ENCODE data around the gene WIPF2.

WIPF2 gene

DNA sequence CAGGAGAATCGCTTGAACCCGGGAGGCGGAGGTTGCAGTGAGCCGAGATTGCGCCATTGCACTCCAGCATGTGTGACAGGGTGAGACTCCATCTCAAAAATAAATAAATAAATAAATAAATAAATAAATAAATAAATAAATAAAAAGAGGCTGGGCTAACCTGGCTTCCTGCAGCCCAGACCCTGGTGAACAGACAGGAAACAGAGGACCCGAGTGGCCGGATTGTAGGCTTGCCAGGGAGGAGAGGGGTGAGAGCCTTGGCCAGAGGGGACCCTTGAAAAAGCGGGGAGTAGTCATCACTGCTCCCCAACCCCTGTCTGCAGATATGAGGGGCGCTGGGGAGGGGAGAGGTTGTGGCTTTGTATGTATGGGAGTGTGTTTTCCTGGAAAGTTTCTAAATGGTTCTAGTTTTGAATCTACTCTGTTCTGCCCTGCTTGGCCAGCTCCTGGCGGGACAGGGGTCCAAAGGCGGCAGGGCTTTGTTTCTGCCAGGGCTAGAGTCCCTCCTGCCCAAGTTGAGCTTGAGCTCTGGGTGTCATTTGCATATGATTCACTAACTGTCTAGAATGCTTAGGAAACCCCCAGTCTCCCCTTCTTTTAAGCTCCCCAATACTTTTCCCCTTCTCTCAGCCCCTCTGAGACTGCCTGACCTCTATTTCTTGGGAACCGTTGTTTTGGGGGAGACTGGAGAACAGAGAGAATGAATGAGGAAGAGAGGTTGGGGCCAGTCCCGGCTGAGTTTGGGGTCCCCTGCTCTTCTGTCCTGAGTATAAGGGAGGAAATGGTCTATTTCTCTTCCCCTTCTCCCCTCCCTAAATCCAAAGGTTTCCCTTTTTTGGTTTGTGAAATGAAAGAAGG, 106.3 kb downstream of the WIPF2 start:
- DNase-seq (ENCODE audit: low spot score), result no peak
- no peak for FAIRE-seq

- no peak for FAIRE-seq
- DNase-seq (ENCODE audit: low spot score), result no peak
Measured at GRCh38 chr17:40326014-40326831, 107.1 kb downstream of the WIPF2 start.

DNA sequence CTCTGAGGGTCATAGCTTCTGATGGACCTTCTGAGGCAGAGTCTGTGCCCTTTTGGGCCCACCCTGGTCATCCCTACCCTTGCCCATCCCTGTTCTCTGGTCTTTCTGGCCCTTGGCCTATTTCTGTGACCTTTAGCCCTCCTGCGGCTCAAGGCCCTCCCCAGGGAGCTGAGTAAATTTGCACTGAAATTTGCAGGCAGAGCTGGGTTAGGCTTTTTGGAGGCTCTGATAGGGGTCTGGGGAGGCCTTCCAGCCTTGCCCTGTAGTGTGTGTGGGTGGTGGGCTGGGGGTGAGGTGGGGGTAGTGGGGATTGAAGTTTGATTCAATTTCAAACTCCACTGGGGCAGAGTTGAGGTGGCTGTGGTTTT, 107.7 kb downstream of the WIPF2 start:
- FAIRE-seq, result no peak

GRCh38 chr17:40327244-40327729, 108.2 kb downstream of the WIPF2 start:
- DNase-seq (ENCODE audit: low spot score), result no peak
- no peak for FAIRE-seq

More for the DNA sequence above, 107.7 kb downstream of the WIPF2 start:
- no peak for DNase-seq (ENCODE audit: low spot score)

DNA sequence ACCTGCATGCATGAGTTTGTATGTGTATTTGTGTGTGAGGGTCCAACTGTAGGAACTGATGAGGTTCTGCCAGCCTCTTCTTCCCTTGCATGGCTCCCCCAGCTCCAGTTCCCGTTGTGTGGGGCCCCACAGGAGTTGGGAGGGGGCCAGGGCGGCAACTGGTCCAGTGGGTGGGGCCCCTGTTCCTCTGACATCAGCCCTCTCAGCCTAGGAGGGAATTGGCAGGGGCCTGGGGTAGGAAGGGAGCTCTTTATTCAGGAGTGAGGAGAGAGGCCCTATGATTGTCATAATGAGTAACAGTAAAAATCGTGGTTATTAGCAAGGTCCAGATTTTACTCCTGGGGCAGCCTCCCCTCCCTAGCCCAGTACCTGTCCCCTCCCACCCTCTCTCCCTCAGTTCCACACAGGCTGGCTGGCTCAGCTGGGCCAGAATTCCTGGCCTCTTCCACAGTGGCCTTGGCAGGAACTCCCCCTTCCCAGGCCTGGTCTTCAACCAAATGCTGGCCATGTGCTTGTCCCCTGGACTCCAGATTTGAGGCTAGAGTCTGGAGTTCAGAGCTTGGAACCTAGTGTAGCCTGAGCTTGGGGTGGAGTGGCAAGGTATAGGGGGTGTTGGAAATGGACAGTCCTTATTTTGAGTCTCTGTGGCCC, 108.8 kb downstream of the WIPF2 start:
- FAIRE-seq, result no peak
- no peak for DNase-seq (ENCODE audit: low spot score)

- FAIRE-seq (no peak), DNase-seq (ENCODE audit: low spot score) (no peak)
Measured at GRCh38 chr17:40328386-40328766, 109.3 kb downstream of the WIPF2 start.

- no peak for DNase-seq (ENCODE audit: low spot score)
- no peak for FAIRE-seq
Measured at GRCh38 chr17:40329839-40330794, 111.0 kb downstream of the WIPF2 start.

DNA sequence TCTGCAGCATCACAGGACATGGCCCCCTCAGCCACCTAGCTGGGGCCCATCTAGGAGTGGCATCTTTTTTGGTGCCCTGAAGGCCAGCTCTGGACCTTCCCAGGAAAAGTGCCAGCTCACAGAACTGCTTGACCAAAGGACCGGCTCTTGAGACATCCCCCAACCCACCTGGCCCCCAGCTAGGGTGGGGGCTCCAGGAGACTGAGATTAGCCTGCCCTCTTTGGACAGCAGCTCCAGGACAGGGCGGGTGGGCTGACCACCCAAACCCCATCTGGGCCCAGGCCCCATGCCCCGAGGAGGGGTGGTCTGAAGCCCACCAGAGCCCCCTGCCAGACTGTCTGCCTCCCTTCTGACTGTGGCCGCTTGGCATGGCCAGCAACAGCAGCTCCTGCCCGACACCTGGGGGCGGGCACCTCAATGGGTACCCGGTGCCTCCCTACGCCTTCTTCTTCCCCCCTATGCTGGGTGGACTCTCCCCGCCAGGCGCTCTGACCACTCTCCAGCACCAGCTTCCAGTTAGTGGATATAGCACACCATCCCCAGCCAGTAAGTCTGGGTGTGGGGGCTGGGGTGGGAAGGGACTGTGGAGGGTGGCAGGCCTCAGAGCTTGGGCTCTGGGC, 111.9 kb downstream of the WIPF2 start:
- FAIRE-seq (no peak), DNase-seq (ENCODE audit: low spot score) (no peak)

- no peak for FAIRE-seq
- no peak for DNase-seq (ENCODE audit: low spot score)
Measured at GRCh38 chr17:40331743-40332641, 112.9 kb downstream of the WIPF2 start.
